SU-DHL-6 (cell line): ENCODE results near the gene TENT4B.

ENCODE experiments used
- EZH2phosphoT487 ChIP-seq: fragments of 200-600 bp; sonication (generic), shearing (Covaris generic); conservative IDR thresholded peaks from 2 replicates; pipeline ENCODE4 v1.6.1; 2018; ENCODE audit warnings: mild to moderate bottlenecking, antibody characterized with exemption, low read length, moderate library complexity, mixed read lengths
- TF ChIP-seq, protein P1 (sequence below): fragments of 200-600 bp; sonication (generic); IDR thresholded peaks from one replicate; pipeline ENCODE4 v1.5.1; 2017; ENCODE audit warnings: antibody characterized with exemption, mild to moderate bottlenecking, low read length, moderate library complexity; ENCODE audit not compliant: insufficient read depth, poor library complexity, severe bottlenecking

DNA sequence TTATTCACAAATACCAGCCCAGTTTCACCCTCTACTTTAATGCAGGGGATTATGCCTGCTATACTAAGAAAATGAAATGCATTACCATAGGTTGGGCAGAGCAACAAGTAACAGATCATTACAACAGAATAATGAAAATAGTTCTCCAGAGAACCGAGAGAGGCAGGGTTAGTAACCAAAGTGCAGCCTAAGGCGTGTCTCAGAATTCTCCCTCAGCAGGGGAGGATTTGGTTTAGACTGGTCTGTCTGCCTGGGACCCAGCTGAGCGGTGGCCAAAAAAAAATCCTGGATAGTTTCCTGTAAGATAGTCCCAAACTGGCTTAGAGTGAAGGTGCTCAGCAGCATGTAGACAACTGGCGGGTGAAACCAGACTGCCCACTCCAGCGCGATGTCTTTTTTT is 82.5 kb downstream of the TENT4B start:
- TF ChIP-seq, protein P1, sequence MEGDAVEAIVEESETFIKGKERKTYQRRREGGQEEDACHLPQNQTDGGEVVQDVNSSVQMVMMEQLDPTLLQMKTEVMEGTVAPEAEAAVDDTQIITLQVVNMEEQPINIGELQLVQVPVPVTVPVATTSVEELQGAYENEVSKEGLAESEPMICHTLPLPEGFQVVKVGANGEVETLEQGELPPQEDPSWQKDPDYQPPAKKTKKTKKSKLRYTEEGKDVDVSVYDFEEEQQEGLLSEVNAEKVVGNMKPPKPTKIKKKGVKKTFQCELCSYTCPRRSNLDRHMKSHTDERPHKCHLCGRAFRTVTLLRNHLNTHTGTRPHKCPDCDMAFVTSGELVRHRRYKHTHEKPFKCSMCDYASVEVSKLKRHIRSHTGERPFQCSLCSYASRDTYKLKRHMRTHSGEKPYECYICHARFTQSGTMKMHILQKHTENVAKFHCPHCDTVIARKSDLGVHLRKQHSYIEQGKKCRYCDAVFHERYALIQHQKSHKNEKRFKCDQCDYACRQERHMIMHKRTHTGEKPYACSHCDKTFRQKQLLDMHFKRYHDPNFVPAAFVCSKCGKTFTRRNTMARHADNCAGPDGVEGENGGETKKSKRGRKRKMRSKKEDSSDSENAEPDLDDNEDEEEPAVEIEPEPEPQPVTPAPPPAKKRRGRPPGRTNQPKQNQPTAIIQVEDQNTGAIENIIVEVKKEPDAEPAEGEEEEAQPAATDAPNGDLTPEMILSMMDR: no peak
- TF ChIP-seq EZH2phosphoT487: no peak
